ENCODE data around the gene CACNA1D. TPM values are rescaled to one million over a fixed set of nuclear protein-coding genes. Genes with fewer than 3 reads are reported as not detected.

CACNA1D gene
- total and polyA plus RNA-seq, 2 donors (not counting 3 experiments of a cell fraction or from before 2014, with no cell fraction given) = 0.06 TPM; not detected in 1

- Histone ChIP-seq H4K20me1 (replicated peaks; ENCODE audit: control insufficient read depth, extremely low read depth, insufficient read depth, low read length) (no peaks in the 10 kb centered on the region), H3K27ac (ENCODE audit: insufficient read depth, low read depth, low read length) (no peak overlapping the region), H3K9me3 (replicated peaks; ENCODE audit: control insufficient read depth, insufficient read depth, low read length) (no peaks in the 10 kb centered on the region), H3K4me2 (ENCODE audit: insufficient read depth, low read length) (no peak overlapping the region), H3K4me3 (replicated peaks in 1 of 3; ENCODE audit: insufficient read depth in 1 of 3, low read depth in 1 of 3, low read length in 3 of 3) (no peak overlapping the region), H3K9ac (replicated peaks; ENCODE audit: extremely low read depth, insufficient read depth, low read length) (no peak overlapping the region), H3K4me1 (ENCODE audit: control insufficient read depth, extremely low read depth, insufficient read depth, low read length) (no peaks in the 10 kb centered on the region), H3K79me2 (ENCODE audit: control insufficient read depth, insufficient read depth, low read length) (no peaks in the 10 kb centered on the region), H3K9me1 (replicated peaks; ENCODE audit: control insufficient read depth, extremely low read depth, insufficient read depth, low read length) (no peaks in the 10 kb centered on the region), H3K36me3 (ENCODE audit: control insufficient read depth in 2 of 2, extremely low read depth in 1 of 2, insufficient read depth in 2 of 2, low read length in 2 of 2) (no peaks in the 10 kb centered on the region), H2AFZ (ENCODE audit: low read depth, low read length) (no peak overlapping the region), H3K27me3 (ENCODE audit: control insufficient read depth in 2 of 2, insufficient read depth in 2 of 2, low read length in 2 of 2) (no peaks in the 10 kb centered on the region)
- intact Hi-C loops (cut with micrococcal nuclease) = no loop called here
- ChIA-PET POLR2A (no interaction called here), CTCF (no interaction called here)
- TF ChIP-seq EZH2 (IDR thresholded peaks at IDR 0.05; ENCODE audit: borderline replicate concordance, low read depth, low read length, severe bottlenecking) (no peak), MYC (IDR thresholded peaks at IDR 0.05; ENCODE audit: low read depth, low read length) (no peak), FOS (IDR thresholded peaks at IDR 0.05; ENCODE audit: borderline replicate concordance, insufficient read depth, low read length) (no peak)
- no TSS peak for BruUV-seq (replicated peaks)
- DNase-seq (ENCODE audit: low read depth, low spot score) (no peak), FAIRE-seq (no peak)
- dilution Hi-C loops (cut with MboI; ENCODE audit: extremely low pct_ligation_motif_present, low sequenced_read_pairs) = no loop called here
Observed at GRCh38 chr3:53830944-53831343, 336.5 kb downstream of the CACNA1D start.

GRCh38 chr3:53833053-53833645, 338.7 kb downstream of the CACNA1D start:
- DNase-seq (ENCODE audit: low read depth, low spot score) = no peak
- H3K4me1 ChIP-seq (ENCODE audit: control insufficient read depth, extremely low read depth, insufficient read depth, low read length) = no peaks in the 10 kb centered on the region
- no peaks in the 10 kb centered on the region for H3K36me3 ChIP-seq (ENCODE audit: control insufficient read depth in 2 of 2, extremely low read depth in 1 of 2, insufficient read depth in 2 of 2, low read length in 2 of 2)
- FAIRE-seq = no peak
- ChIA-PET CTCF (no interaction called here), POLR2A (no interaction called here)
- no peak overlapping the region for H3K4me2 ChIP-seq (ENCODE audit: insufficient read depth, low read length)
- H3K79me2 ChIP-seq (ENCODE audit: control insufficient read depth, insufficient read depth, low read length) = no peaks in the 10 kb centered on the region
- no peak overlapping the region for H3K9ac ChIP-seq (replicated peaks; ENCODE audit: extremely low read depth, insufficient read depth, low read length)
- intact Hi-C loops (cut with micrococcal nuclease) = no loop called here
- no peaks in the 10 kb centered on the region for H3K9me1 ChIP-seq (replicated peaks; ENCODE audit: control insufficient read depth, extremely low read depth, insufficient read depth, low read length)
- BruUV-seq (replicated peaks) = no TSS peak
- H3K27me3 ChIP-seq (ENCODE audit: control insufficient read depth in 2 of 2, insufficient read depth in 2 of 2, low read length in 2 of 2) = no peaks in the 10 kb centered on the region
- dilution Hi-C loops (cut with MboI; ENCODE audit: extremely low pct_ligation_motif_present, low sequenced_read_pairs) = no loop called here
- H3K4me3 ChIP-seq (replicated peaks in 1 of 3; ENCODE audit: insufficient read depth in 1 of 3, low read depth in 1 of 3, low read length in 3 of 3) = no peak overlapping the region
- TF ChIP-seq, protein P1, sequence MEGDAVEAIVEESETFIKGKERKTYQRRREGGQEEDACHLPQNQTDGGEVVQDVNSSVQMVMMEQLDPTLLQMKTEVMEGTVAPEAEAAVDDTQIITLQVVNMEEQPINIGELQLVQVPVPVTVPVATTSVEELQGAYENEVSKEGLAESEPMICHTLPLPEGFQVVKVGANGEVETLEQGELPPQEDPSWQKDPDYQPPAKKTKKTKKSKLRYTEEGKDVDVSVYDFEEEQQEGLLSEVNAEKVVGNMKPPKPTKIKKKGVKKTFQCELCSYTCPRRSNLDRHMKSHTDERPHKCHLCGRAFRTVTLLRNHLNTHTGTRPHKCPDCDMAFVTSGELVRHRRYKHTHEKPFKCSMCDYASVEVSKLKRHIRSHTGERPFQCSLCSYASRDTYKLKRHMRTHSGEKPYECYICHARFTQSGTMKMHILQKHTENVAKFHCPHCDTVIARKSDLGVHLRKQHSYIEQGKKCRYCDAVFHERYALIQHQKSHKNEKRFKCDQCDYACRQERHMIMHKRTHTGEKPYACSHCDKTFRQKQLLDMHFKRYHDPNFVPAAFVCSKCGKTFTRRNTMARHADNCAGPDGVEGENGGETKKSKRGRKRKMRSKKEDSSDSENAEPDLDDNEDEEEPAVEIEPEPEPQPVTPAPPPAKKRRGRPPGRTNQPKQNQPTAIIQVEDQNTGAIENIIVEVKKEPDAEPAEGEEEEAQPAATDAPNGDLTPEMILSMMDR (IDR thresholded peaks at IDR 0.05; ENCODE audit: extremely low read depth in 1 of 2, insufficient read depth in 1 of 2, low read depth in 1 of 2, low read length in 2 of 2) = no peak
- H3K9me3 ChIP-seq (replicated peaks; ENCODE audit: control insufficient read depth, insufficient read depth, low read length) = no peaks in the 10 kb centered on the region
- no peak overlapping the region for H3K27ac ChIP-seq (ENCODE audit: insufficient read depth, low read depth, low read length)
- no peaks in the 10 kb centered on the region for H4K20me1 ChIP-seq (replicated peaks; ENCODE audit: control insufficient read depth, extremely low read depth, insufficient read depth, low read length)
- no peak overlapping the region for H2AFZ ChIP-seq (ENCODE audit: low read depth, low read length)
